Left hindlimb (tissue), 1 donor: ENCODE data around the gene PSMB8.

ENCODE experiments used
- DNase-seq: peaks from one replicate; pipeline ENCODE4 v3.0.0-alpha.2; 2018

PSMB8 gene

GRCh38 chr6:32792901-32793435, 50.9 kb downstream of the PSMB8 start:
- DNase-seq: no peak
